A549 (cell line): ENCODE results near the gene RPLP2. TPM values are rescaled to one million over a fixed set of nuclear protein-coding genes. Genes with fewer than 3 reads are reported as not detected.

ENCODE experiments used
- CBX2 ChIP-seq: fragments of 200-600 bp; sonication (generic); IDR thresholded peaks from 2 replicates; pipeline ENCODE4 v1.6.1; 2016; ENCODE audit warnings: low read depth, mild to moderate bottlenecking, borderline replicate concordance
- CBX8 ChIP-seq: fragments of 200-600 bp; sonication (generic); IDR thresholded peaks from 2 replicates; pipeline ENCODE4 v1.6.1; 2016
- CEBPB ChIP-seq, 2 experiments: fragments of >200 bp in 1 of 2; sonication (Bioruptor Twin) in 1 of 2; formaldehyde crosslinking in 1 of 2; IDR thresholded peaks; 2 replicates each; pipeline ENCODE4 v1.6.1; 2012 to 2016
- CHD4 ChIP-seq: fragments of 200-600 bp; sonication (generic); IDR thresholded peaks from 2 replicates; pipeline ENCODE4 v1.6.1; 2016; ENCODE audit warnings: antibody characterized with exemption, mild to moderate bottlenecking, borderline replicate concordance
- EHF ChIP-seq: fragments of 250-450 bp; sonication (Bioruptor Pico); IDR thresholded peaks from 2 replicates; pipeline ENCODE4 v1.5.0; 2020; ENCODE audit warnings: mild to moderate bottlenecking
- EP300 ChIP-seq, 2 experiments: fragments of >200 bp; sonication (Bioruptor Twin); formaldehyde crosslinking; IDR thresholded peaks; 2 replicates in 1 of 2; 3 replicates in 1 of 2; pipeline ENCODE4 v1.6.1; 2016 to 2017
- FOSB ChIP-seq: fragments of 250-450 bp; sonication (Bioruptor Pico); IDR thresholded peaks from 2 replicates; pipeline ENCODE4 v1.5.0; 2020; ENCODE audit warnings: mild to moderate bottlenecking, moderate library complexity
- FOSL2 ChIP-seq, 2 experiments: fragments of 450-650 bp in 1 of 2; fragments of >200 bp in 1 of 2; sonication (Bioruptor Twin) in 1 of 2; formaldehyde crosslinking; IDR thresholded peaks; 2 replicates each; pipeline versions ENCODE4 v1.5.0 to v1.6.1; 2016 to 2020; ENCODE audit warnings: mild to moderate bottlenecking in 1 of 2, moderate library complexity in 1 of 2
- FOXS1 ChIP-seq: fragments of 250-450 bp; sonication (Bioruptor Pico); IDR thresholded peaks from 2 replicates; pipeline ENCODE4 v1.5.0; 2020; ENCODE audit warnings: mild to moderate bottlenecking, moderate library complexity
- HMGXB4 ChIP-seq: fragments of 250-450 bp; sonication (Bioruptor Pico); IDR thresholded peaks from 2 replicates; pipeline ENCODE4 v1.5.0; 2021; ENCODE audit warnings: mild to moderate bottlenecking, moderate library complexity, borderline replicate concordance
- HOXB13 ChIP-seq: fragments of 250-450 bp; sonication (Bioruptor Pico); IDR thresholded peaks from 2 replicates; pipeline ENCODE4 v1.5.0; 2020; ENCODE audit warnings: low read depth, mild to moderate bottlenecking, moderate library complexity
- JUN ChIP-seq, 2 experiments: fragments of >200 bp; sonication (Bioruptor Twin); formaldehyde crosslinking; IDR thresholded peaks; 2 replicates in 1 of 2; 3 replicates in 1 of 2; pipeline ENCODE4 v1.6.1; 2016 to 2017
- KDM1A ChIP-seq: fragments of 200-600 bp; sonication (generic); IDR thresholded peaks from 2 replicates; pipeline ENCODE4 v1.6.1; 2016; ENCODE audit warnings: low read depth, mild to moderate bottlenecking
- KDM5A ChIP-seq: fragments of 200-600 bp; sonication (generic); IDR thresholded peaks from 2 replicates; pipeline ENCODE4 v1.6.1; 2016; ENCODE audit warnings: antibody characterized with exemption, mild to moderate bottlenecking
- MAFK ChIP-seq: fragments of 450-650 bp; IDR thresholded peaks from 2 replicates; pipeline ENCODE4 v1.6.1; 2014; ENCODE audit not compliant: partially characterized antibody
- MAZ ChIP-seq: fragments of 150-350 bp; IDR thresholded peaks from 2 replicates; pipeline ENCODE4 v1.6.1; 2014; ENCODE audit warnings: antibody characterized with exemption, low read depth, low read length, borderline replicate concordance
- MYC ChIP-seq: IDR thresholded peaks from 2 replicates; pipeline ENCODE4 v1.6.1; 2012; ENCODE audit warnings: mild to moderate bottlenecking, inconsistent platforms, low read length, improper control_type of control experiment, borderline replicate concordance
- POLR2A ChIP-seq: IDR thresholded peaks from 2 replicates; pipeline ENCODE4 v1.6.1; 2012; ENCODE audit warnings: mild to moderate bottlenecking, low read length
- RARB ChIP-seq: fragments of 250-450 bp; sonication (Bioruptor Pico); IDR thresholded peaks from 2 replicates; pipeline ENCODE4 v1.8.0; 2021; ENCODE audit warnings: mild to moderate bottlenecking, moderate library complexity
- RCOR1 ChIP-seq: fragments of 150-350 bp; IDR thresholded peaks from 2 replicates; pipeline ENCODE4 v1.6.1; 2014; ENCODE audit warnings: antibody characterized with exemption, low read length, low read depth
- SMC3 ChIP-seq: fragments of >200 bp; sonication (Bioruptor Twin); formaldehyde crosslinking; IDR thresholded peaks from 3 replicates; pipeline ENCODE4 v1.6.1; 2018; ENCODE audit warnings: inconsistent platforms
- TFCP2L1 ChIP-seq: fragments of 250-450 bp; sonication (Bioruptor Pico); IDR thresholded peaks from 2 replicates; pipeline ENCODE4 v1.5.0; 2021; ENCODE audit warnings: mild to moderate bottlenecking
- TP53 ChIP-seq: fragments of 250-450 bp; sonication (Bioruptor Pico); IDR thresholded peaks from 2 replicates; pipeline ENCODE4 v1.5.0; 2021; ENCODE audit warnings: mild to moderate bottlenecking, moderate library complexity
- ZSCAN20 ChIP-seq: fragments of 250-450 bp; sonication (Bioruptor Pico); IDR thresholded peaks from 2 replicates; pipeline ENCODE4 v1.8.0; 2022; ENCODE audit warnings: mild to moderate bottlenecking, moderate library complexity
- polyA plus RNA-seq, 4 experiments: library from polyadenylated mRNA; depleted of rRNA in 3 of 4; stranded (reverse); fragments of >200 nt; fragmentation: RNase III in 1 of 4; extraction: RNeasy Plus Mini Kit Qiagen cat#74134 plus additional on column Dnase treatment in 1 of 4; gene quantifications; 2 replicates in 3 of 4; 3 replicates in 1 of 4; pipeline ENCODE4 v1.2.3, GENCODE V29; 2011 to 2017
- TF ChIP-seq, protein P1 (sequence below): fragments of >200 bp; sonication (Bioruptor Twin); formaldehyde crosslinking; IDR thresholded peaks from 2 replicates; pipeline ENCODE4 v1.6.1; 2016
- TF ChIP-seq, protein P2 (sequence below): fragments of 150-350 bp; IDR thresholded peaks from 2 replicates; pipeline ENCODE4 v1.6.1; 2014; ENCODE audit warnings: low read depth, mild to moderate bottlenecking, low read length
- TF ChIP-seq, protein P3 (sequence below): fragments of 450-650 bp; IDR thresholded peaks from 2 replicates; pipeline ENCODE4 v1.6.1; 2014; ENCODE audit warnings: antibody characterized with exemption

RPLP2 gene
- polyA plus RNA-seq, 2 of the 4 experiments (the other 2 are of a cell fraction), result 1,493 to 2,508 TPM

DNA sequence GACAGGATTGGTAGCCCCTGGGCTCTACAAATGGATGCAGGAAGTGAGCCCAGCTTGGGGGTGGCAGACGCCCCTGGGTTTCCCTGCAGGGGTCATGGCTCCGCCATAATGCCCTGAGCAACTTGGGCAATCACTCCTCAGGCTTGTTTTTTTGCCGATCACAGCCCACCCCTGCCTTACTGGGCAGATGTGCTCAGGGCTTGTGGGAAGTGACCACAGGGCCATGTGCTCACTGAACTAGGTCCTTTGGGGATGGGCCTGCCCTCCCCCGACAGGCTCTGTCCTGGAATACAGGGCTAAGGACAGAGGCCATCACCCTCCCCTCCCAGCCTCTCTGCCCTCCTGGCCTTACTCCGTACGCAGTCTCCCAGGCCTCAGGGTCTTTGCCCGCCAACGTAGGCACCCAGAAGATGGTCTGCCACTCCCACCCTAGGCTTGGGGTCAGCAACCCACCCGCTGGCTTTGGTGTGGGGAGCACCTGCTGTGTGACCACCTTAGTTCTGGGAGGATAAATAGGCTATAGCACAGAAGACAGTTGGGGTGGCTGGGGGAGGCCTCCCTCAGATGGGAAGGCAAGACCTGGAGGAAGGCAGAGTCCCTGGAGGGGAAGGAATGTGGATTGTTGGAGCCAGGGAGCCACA lies 3.8 kb downstream of the RPLP2 start (continued):
- TF ChIP-seq, protein P1, sequence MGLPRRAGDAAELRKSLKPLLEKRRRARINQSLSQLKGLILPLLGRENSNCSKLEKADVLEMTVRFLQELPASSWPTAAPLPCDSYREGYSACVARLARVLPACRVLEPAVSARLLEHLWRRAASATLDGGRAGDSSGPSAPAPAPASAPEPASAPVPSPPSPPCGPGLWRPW, result no peak
- TF ChIP-seq RCOR1, result no peak
- no peak for TF ChIP-seq ZSCAN20 (CRISPR knock-in tag)
- TF ChIP-seq TP53 (CRISPR knock-in tag), result peak; percentile 62; the same call in 1 of the 2 replicates
- TF ChIP-seq TFCP2L1 (CRISPR knock-in tag), result 0 out of 2 replicates have a peak, but pooled peaks have one; percentile 3
- TF ChIP-seq RARB, result peak; percentile 20; the same call in 1 of the 2 replicates
- TF ChIP-seq EP300 (IDR thresholded peaks at IDR 0.05), result no peak
- TF ChIP-seq KDM5A, result no peak
- no peak for TF ChIP-seq MAFK
- no peak for TF ChIP-seq HMGXB4
- no peak for TF ChIP-seq EHF (CRISPR knock-in tag)
- no peak for TF ChIP-seq CHD4
- peak in 1 of 2 experiments; percentile 51; a peak in 2 of 5 replicates for TF ChIP-seq JUN (IDR thresholded peaks at IDR 0.05)
- TF ChIP-seq SMC3, result no peak
- no peak for TF ChIP-seq MAZ
- no peak for TF ChIP-seq KDM1A
- no peak for TF ChIP-seq FOXS1 (CRISPR knock-in tag)
- no peak for TF ChIP-seq CEBPB (IDR thresholded peaks at IDR 0.05)
- TF ChIP-seq FOSL2 (IDR thresholded peaks at IDR 0.05), result no peak
- no peak for TF ChIP-seq FOSL2 (CRISPR knock-in tag; IDR thresholded peaks at IDR 0.05)
- no peak for TF ChIP-seq HOXB13 (CRISPR knock-in tag)
- TF ChIP-seq CBX2, result no peak
- 0 out of 2 replicates have a peak, but pooled peaks have one; percentile 16 for TF ChIP-seq FOSB (CRISPR knock-in tag)
- TF ChIP-seq, protein P2, sequence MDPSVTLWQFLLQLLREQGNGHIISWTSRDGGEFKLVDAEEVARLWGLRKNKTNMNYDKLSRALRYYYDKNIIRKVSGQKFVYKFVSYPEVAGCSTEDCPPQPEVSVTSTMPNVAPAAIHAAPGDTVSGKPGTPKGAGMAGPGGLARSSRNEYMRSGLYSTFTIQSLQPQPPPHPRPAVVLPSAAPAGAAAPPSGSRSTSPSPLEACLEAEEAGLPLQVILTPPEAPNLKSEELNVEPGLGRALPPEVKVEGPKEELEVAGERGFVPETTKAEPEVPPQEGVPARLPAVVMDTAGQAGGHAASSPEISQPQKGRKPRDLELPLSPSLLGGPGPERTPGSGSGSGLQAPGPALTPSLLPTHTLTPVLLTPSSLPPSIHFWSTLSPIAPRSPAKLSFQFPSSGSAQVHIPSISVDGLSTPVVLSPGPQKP, result no peak
- TF ChIP-seq MYC, result no peak
- no peak for TF ChIP-seq POLR2A
- TF ChIP-seq, protein P3, sequence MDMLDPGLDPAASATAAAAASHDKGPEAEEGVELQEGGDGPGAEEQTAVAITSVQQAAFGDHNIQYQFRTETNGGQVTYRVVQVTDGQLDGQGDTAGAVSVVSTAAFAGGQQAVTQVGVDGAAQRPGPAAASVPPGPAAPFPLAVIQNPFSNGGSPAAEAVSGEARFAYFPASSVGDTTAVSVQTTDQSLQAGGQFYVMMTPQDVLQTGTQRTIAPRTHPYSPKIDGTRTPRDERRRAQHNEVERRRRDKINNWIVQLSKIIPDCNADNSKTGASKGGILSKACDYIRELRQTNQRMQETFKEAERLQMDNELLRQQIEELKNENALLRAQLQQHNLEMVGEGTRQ, result no peak
- TF ChIP-seq CBX8, result no peak
